ENCODE results near the gene SMIM29. TPM values are rescaled to one million over a fixed set of nuclear protein-coding genes. Genes with fewer than 3 reads are reported as not detected.

The SMIM29 gene
- total RNA-seq, 1 experiment from 2014 or later, result 25.8 TPM

GRCh38 chr6:34234667-34235306 lies 14.0 kb downstream of the SMIM29 start:
- Histone ChIP-seq H3K27ac (ENCODE audit: low read length) (no peak overlapping the region), H3K36me3 (ENCODE audit: low read depth, low read length) (peaks cover 14% of the 10 kb centered on the region), H3K4me3 (ENCODE audit: low read length) (no peak overlapping the region), H3K79me2 (ENCODE audit: low read length) (peaks cover 26% of the 10 kb centered on the region), H3K9ac (ENCODE audit: low read length) (no peak overlapping the region), H3F3A (ENCODE audit: low read length, unreplicated experiment) (peaks cover 12% of the 10 kb centered on the region), H3K4me2 (ENCODE audit: low read length) (no peak overlapping the region), H4K20me1 (ENCODE audit: low read length) (peaks cover 17% of the 10 kb centered on the region), H2AFZ (ENCODE audit: low read length) (no peak overlapping the region), H3K9me2 (replicated peaks; ENCODE audit: low read length) (no peaks in the 10 kb centered on the region), H3K4me1 (ENCODE audit: insufficient read depth, low read length) (peaks cover 26% of the 10 kb centered on the region), H3K27me3 (ENCODE audit: low read length) (no peaks in the 10 kb centered on the region), H3K9me3 (ENCODE audit: low read length) (no peaks in the 10 kb centered on the region)
- TF ChIP-seq EZH2 (IDR thresholded peaks at IDR 0.05; ENCODE audit: low read length, unreplicated experiment) (no peak), CTCF (conservative IDR thresholded peaks at IDR 0.05; ENCODE audit: low read depth, low read length) (no peak), EZH2phosphoT487 (IDR thresholded peaks at IDR 0.05; ENCODE audit: borderline replicate concordance, low read length) (no peak)
- no peak for DNase-seq
- no TSS peak for BruUV-seq (replicated peaks)
- intact Hi-C loops (cut with micrococcal nuclease), result no loop called here
- ChIA-PET CTCF (no interaction called here), POLR2A (ENCODE audit: unreplicated experiment) (no interaction called here)
- ATAC-seq, result no peak

GRCh38 chr6:34233867-34234266 lies 14.9 kb downstream of the SMIM29 start:
- CTCF ChIA-PET, result interaction anchor here (0.6 kb wide), 1 partner anchor 10 kb away, joined by 3 read pairs; no protein-coding TSS in a partner anchor

More at GRCh38 chr6:34233867-34234266, 14.9 kb downstream of the SMIM29 start:
- Histone ChIP-seq H3F3A (ENCODE audit: low read length, unreplicated experiment) (peaks cover 14% of the 10 kb centered on the region), H3K9ac (ENCODE audit: low read length) (no peak overlapping the region), H3K4me2 (ENCODE audit: low read length) (no peak overlapping the region), H3K9me2 (replicated peaks; ENCODE audit: low read length) (no peaks in the 10 kb centered on the region), H3K27ac (ENCODE audit: low read length) (no peak overlapping the region), H3K4me3 (ENCODE audit: low read length) (no peak overlapping the region), H3K79me2 (ENCODE audit: low read length) (peaks cover 17% of the 10 kb centered on the region), H2AFZ (ENCODE audit: low read length) (no peak overlapping the region), H3K4me1 (ENCODE audit: insufficient read depth, low read length) (peaks cover 22% of the 10 kb centered on the region), H4K20me1 (ENCODE audit: low read length) (peaks cover 8% of the 10 kb centered on the region), H3K27me3 (ENCODE audit: low read length) (no peaks in the 10 kb centered on the region), H3K36me3 (ENCODE audit: low read depth, low read length) (peaks cover 6% of the 10 kb centered on the region; the same call in 1 of the 2 replicates), H3K9me3 (ENCODE audit: low read length) (no peaks in the 10 kb centered on the region)
- ATAC-seq (no peak), DNase-seq (no peak)
- BruUV-seq (replicated peaks), result no TSS peak
- intact Hi-C loops (cut with micrococcal nuclease), result no loop called here
- TF ChIP-seq EZH2 (IDR thresholded peaks at IDR 0.05; ENCODE audit: low read length, unreplicated experiment), result no peak
- no peak for TF ChIP-seq EZH2phosphoT487 (IDR thresholded peaks at IDR 0.05; ENCODE audit: borderline replicate concordance, low read length)
- no peak for TF ChIP-seq CTCF (conservative IDR thresholded peaks at IDR 0.05; ENCODE audit: low read depth, low read length)
- POLR2A ChIA-PET (ENCODE audit: unreplicated experiment), result no interaction called here
